ENCODE measurements around the gene KCNJ15.
A peak's percentile ranks its signal among the peaks of the same experiment; 100 is the strongest.
"Not testable (repeated sequence)": the region's sequence is repeated elsewhere in the genome, so short reads cannot be mapped to it uniquely, and the experiment has no call there.

KCNJ15 gene

GRCh38 chr21:38256599-38257302 is at the start of gene KCNJ15:
KCNJ15 (plus strand) TSS chr21:38256991; CDS start chr21:38299262, 42,271 bp downstream.
- DNase-seq (ENCODE audit: low read depth in 2 of 3, low spot score in 2 of 3) = no peak

DNA sequence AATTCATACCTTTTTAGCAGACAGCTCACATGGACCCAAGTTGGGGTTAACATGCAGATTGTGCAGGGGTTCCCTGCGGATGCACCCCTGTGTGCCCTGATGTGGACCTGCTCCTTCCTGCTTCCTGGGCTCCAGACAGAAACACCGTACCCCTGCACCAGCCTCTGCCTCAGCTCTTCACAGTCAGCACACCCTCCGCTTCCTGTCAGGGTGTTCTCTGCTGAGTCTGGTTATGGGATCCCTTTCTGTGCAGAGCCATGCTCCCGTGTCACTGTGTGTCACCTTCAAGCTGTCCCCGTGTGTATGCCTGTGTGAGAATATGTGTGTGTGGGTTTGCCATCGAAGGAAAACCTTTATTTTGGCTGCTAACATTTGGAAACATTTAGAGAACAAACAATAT is 48.7 kb upstream of the KCNJ15 start:
- DNase-seq (ENCODE audit: low read depth in 2 of 3, low spot score in 2 of 3) = no peak

DNA sequence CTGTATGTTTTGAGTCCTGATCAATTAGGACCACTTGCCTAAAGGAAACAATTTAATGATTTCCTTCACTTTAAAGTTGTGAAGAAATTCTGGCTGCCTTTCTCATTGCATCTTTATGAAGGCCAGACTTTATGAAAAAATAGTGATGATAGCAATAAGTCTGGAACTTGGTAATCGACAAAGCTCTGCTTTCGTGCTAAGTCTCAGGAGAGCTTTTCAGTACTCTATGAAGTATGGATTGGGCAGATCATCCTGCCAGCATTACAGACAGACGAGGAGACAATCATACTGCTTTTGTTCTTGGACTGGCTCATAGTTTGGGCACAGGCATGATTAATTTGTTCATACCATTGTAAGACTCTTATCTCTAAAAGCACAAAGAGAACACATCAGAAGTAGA is 45.5 kb upstream of the KCNJ15 start:
- DNase-seq (ENCODE audit: low read depth in 2 of 3, low spot score in 2 of 3) = no peak

DNA sequence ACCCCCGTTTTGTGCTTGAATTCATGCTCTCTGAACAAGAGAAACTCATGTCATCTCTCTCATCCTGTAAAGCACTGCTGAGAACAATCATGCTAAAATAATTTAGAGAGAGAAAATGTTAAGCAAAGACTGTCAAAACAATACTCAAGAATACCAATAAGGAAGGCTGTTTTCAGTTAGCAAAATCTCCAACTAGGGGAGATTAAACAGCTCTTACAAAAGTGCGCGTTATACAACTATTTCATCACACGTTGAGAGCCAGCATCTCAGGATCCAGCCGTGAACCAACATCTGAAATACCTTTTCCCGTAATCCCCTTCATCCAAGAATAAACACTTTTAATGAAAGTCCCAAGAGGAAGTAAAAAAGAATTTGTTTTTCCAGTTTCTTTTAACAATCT is 44.1 kb upstream of the KCNJ15 start:
- no peak for DNase-seq (ENCODE audit: low read depth in 2 of 3, low spot score in 2 of 3)

DNA sequence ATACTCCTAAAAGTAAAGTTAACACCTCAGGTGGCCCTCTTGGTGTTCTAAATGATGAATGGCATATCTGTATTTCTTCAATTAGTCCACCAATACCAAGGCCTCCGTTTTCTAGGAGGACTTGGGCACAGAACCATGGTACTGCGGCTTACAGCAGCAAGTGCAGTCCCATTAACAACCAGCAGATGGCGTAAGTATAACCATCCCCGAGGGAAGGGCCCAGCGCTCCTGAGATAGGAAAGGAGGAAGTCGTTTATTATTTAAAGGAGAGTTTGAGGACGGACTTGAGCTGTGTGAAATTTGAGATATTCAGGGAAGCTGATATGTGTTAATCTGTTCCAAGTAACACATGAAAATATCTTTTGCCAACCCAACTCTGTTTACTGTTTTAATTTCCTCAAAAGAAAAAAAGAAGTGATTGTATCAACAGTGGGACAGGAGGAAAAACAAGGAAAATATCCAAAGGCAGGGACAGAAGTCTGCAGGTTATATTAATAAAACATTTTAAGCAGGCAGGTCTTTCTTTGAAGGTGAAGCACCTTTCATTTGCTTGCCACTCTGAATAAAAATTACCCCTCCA is 37.7 kb upstream of the KCNJ15 start:
- peak; percentile 3 to 54 (median 17) for DNase-seq (ENCODE audit: low read depth in 2 of 3, low spot score in 2 of 3)

DNA sequence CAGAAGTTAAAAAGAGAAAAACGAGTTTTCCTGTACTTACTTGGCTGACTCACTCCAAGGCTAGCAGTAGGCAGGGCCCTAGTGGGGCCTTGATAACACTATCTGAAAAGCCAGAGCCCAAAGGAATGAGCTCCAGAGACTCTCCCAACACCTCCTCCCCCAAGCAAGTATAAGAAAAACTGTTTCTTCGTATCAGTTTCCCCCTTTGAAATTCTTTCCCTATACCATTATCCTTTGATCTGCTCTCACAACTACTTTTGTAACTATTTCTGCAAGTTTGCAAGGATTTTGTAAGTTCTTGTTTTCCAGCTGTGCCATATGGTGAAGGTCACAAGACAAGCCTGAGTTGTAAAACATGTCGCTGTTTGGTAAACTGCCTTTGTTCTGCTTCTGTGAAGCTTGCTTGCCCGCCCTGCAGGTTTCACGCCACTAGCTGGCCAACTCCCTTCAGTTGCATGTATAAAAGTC is 36.5 kb upstream of the KCNJ15 start:
- DNase-seq (ENCODE audit: low read depth in 2 of 3, low spot score in 2 of 3) = no peak

DNA sequence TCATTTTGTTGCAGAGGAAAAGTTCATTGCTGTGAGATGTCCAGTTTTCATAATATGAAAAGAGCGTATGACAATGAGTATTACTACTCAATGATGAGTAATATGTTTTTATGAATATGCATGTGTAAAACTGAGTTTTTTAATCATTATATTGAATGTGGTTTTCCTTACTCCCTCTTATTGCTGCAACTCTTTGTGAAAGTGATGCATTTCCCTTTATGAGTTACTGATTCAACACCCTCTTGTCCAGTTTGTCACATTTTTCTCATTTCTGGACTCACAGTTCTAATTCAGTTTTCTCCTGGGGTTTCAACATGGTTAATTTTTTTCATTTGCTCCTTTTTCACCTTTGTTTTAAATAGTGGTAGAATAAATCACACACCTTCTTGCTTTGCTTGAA is 35.2 kb upstream of the KCNJ15 start:
- no peak for DNase-seq (ENCODE audit: low read depth in 2 of 3, low spot score in 2 of 3)

- no peak for DNase-seq (ENCODE audit: low read depth in 2 of 3, low spot score in 2 of 3)
Observed at GRCh38 chr21:38223893-38224540, 32.8 kb upstream of the KCNJ15 start.

GRCh38 chr21:38227401-38227800 is 29.4 kb upstream of the KCNJ15 start:
- no peak for DNase-seq (ENCODE audit: low read depth in 2 of 3, low spot score in 2 of 3)

GRCh38 chr21:38228115-38228514 is 28.7 kb upstream of the KCNJ15 start:
- DNase-seq (ENCODE audit: low read depth in 2 of 3, low spot score in 2 of 3) = no peak

DNA sequence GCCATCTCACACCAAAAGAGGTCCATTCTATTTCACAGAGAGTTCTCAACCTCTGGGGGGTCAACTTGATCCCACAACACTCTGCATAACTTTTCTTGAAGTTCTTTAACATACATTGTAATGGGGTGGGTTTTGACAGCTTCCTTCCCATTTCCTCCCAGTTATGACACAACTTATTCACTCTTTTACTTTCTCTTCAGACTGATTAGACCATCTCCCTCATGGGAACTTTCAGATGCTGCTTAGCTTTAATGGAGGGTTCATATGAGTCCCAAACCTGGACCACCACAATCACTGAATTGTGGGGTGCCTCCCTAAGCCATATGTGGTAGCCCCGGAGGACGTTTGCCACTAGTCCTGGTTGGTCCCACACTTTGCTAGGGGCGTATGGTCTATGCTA is 28.3 kb upstream of the KCNJ15 start:
- DNase-seq (ENCODE audit: low read depth in 2 of 3, low spot score in 2 of 3) = no peak

DNA sequence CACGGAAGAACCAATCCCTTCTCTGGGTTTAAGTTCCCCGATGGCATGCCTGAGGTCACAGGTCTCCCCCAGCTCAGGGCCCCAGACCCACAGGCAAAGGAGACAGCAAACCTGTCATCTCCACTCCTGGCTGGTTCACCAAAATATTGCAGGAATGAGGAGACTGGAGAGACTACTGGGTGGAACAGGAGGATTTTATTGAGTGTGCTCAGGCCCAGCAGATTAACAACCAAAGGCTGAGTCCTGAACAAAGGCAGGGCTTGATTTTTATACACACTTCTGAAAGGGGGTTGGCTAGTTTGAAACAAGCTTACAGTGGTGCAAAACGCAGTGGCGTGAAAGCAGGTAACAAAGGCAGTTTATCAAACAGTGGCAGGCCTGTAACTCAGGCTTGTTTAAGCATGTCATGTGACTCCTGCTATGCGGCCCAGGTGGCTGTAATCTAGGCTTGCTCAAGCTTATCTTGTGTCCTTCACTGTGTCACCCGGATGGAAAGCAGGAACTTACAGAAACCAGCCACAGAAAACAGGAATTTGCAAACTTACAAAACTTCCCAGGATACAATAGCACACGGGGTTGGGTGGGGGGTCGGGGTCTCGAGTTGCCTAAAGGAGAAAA is 27.4 kb upstream of the KCNJ15 start:
- DNase-seq (ENCODE audit: low read depth in 2 of 3, low spot score in 2 of 3) = no peak

DNA sequence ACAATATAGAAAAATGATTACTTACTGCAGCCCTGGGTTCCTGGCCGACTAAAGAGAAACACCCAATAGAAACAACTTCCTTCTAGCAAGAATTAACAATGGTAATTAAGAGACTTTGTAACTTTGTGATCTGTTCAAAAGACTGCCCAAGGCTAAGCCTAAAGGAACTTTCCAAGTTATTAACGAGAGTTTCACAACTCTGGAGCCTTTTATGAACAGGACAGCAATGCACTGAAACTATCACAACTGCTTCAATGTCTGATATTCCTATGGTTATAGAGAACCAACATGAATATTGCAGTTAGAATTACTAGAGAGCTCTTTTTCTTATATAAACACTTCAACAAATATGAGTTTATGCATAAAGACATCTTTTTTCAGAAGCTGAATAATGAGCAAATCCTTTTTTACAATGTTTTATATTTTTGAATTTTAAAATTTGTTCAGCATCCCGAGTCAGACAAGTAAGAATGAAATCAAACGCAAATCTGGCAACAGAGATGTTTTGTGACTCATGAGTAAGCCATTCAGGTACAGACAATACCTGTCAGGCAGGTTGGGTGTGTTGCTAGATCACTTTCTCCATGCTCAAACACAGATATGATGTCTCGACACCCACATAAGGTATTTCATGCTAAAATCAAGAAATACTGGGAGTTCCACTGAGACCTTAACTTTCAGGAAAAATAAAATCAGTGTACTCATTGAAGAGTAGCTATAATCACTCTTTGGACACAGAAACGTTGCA is 22.2 kb upstream of the KCNJ15 start:
- no peak for DNase-seq (ENCODE audit: low read depth in 2 of 3, low spot score in 2 of 3)

- not testable (repeated sequence) for DNase-seq (ENCODE audit: low read depth in 2 of 3, low spot score in 2 of 3)
Observed at GRCh38 chr21:38235251-38235650, 21.5 kb upstream of the KCNJ15 start.

GRCh38 chr21:38236232-38236631 is 20.6 kb upstream of the KCNJ15 start:
- DNase-seq (ENCODE audit: low read depth in 2 of 3, low spot score in 2 of 3) = no peak

DNA sequence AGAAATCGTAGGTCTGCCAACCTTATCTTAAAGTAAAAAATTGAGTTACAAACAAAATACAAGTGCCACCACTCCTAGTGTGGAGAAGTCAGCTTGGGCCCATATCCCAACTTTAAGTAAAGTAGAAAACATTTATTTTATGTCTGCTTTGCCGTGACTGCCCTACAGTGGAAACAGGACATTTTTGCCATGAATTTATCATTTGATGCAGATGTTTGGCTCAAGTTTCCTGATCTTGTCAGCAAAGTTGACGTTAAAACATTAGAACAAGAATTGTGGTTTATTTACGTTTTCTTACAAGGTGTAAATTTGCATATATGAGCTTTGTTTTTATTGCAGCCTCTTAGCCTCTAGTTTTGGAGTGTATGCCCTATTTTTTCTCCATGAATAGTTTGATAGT is 17.1 kb upstream of the KCNJ15 start:
- DNase-seq (ENCODE audit: low read depth in 2 of 3, low spot score in 2 of 3) = no peak

DNA sequence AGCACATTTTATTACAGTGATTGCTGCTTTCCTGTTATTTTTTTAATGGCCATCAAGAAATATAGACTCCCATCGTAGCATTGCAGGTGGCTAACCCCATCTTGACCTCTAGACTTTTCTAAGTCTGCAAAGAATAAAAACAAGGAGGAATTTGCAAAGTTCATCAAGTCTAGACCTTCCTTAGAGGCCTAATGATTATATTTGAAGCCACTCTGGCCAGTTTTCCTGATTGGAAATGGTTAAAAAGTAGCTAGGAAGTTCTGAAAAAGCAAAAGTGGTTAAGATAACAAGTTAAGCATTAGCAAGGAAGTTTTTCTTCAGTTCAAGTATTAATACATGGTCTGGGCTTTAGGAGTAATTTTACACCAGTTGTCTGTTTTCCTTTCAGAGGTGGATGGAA is 16.7 kb upstream of the KCNJ15 start:
- no peak for DNase-seq (ENCODE audit: low read depth in 2 of 3, low spot score in 2 of 3)

- no peak for DNase-seq (ENCODE audit: low read depth in 2 of 3, low spot score in 2 of 3)
Observed at GRCh38 chr21:38241029-38241740, 15.6 kb upstream of the KCNJ15 start.

GRCh38 chr21:38242061-38242460 is 14.7 kb upstream of the KCNJ15 start:
- no peak for DNase-seq (ENCODE audit: low read depth in 2 of 3, low spot score in 2 of 3)

GRCh38 chr21:38243732-38244406 is 12.9 kb upstream of the KCNJ15 start:
- no peak for DNase-seq (ENCODE audit: low read depth in 2 of 3, low spot score in 2 of 3)
